HG02870 (cell line): ENCODE data around the gene MMRN1.

Experiments used
- ATAC-seq: cut with Tn5 transposase; IDR thresholded peaks from one replicate; pipeline ENCODE4 v1.9.1; 2021; ENCODE audit warnings: mild to moderate bottlenecking, moderate library complexity; ENCODE audit not compliant: unreplicated experiment

The MMRN1 gene

DNA sequence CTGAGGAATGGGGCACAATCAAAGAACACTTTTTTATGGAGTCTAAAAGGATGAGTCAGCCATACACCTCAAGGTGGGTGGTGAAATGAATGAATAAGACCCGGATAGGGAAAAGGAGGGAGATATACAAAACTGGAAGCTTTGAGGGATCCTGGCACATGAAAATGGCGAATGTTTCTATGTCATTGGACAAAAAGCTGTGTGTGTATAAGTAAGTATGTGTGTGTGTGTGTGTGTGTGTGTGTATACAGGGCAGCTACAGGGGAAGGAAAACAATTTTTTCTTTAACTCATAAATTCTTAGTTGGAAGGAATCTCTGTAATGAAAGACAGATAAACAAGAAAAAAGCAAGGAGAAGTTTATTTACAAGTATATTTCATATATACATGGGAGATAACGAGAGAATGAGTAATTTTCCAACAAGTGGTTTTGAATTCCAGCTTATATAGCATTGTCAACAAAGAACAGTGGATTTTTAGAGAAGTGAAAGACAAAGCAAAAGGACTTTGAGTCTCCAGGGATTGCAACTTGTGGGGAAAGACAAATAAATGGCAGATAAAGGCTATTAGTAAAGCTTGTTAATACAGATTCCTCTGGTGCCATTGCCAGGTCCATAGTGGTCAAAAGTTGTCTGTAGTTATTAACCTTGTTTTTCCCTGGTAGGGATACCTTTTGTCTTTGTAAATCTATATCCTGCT, 99.7 kb downstream of the MMRN1 start:
- no peak for ATAC-seq

DNA sequence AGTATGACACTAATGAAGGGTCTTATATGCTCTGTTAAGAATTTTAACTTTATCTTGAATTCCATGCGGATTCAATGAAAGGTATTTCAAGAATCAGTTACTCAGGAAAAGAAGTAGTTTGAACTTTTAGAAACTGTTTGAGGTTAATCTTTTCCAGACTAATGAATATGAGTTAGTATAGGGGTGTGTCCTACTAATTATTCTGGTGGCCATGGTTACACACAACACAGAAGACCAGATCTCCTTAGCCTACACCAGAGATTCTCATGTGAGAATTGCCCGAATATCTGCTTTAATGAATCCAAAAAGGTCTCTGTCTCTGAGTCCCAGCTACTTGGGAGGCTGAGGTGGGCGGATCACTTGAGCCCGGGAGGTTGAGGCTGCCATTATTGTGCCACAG, 100.4 kb downstream of the MMRN1 start:
- no peak for ATAC-seq

DNA sequence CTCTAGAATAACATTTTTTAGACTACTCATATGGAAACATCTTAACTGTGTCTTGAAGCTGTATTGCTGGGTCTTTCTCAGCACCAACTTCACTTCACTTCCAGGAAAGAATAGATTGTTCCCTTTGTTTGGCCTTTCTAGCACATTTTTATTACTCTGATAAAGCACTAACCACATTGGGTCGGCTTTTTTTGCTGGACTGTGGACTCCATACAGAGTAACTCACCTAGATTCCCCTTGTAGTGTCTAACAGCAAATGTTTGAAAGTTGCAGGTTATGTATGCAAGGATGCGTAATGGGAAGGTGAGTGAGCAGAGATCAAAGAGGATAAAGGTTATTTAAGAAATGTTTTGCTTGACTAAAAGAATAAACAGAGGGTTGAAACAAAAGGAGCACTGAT, 101.2 kb downstream of the MMRN1 start:
- no peak for ATAC-seq

DNA sequence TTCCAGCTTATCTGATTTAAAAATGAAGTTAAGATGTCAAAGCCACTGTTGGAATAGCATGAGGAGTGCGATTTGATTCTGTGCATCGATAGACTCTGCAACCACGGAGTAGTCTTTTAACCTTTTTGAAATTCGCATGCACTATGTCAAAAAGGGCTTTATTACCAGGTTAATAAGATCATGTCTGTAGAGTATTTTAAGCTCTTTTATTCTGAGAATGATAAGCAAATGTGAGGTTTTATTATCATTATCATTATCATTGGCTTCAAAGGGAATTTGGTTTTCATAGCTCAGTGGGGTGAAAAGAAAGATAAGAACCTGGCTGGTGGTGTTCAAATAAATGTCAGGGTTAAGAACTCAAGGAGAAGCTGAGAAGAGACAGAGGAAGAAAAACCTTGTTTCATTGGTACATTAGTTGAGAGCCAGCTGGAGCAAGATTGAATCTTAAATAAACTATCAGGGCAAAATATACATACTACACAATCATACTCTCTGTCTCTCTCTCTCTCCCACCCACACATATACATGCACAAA, 102.6 kb downstream of the MMRN1 start:
- ATAC-seq = no peak

DNA sequence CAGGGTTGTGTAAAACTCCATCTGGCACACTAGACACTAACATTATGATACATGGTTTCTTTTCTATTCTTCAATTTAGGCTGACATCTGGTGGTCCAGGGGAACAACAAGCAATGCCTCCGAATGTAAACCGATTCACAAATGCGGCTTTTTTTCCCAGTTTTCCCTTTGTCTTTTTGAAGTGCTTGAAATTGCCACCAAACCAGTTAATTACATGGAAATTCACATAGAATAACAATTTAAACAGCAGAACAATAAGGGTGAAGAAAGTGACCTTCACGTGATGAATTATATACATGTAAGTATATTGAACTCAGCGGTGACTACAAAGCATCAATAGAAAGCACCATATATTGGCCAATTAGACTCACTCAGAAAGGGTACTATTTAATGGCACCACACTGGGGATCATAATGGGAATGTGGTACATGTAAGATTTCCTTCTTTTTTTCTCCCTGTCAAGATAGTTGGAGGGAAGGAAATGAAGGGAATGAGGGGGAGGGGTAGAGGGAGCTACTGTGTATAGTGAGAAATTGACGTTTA, 103.9 kb downstream of the MMRN1 start:
- ATAC-seq = no peak

DNA sequence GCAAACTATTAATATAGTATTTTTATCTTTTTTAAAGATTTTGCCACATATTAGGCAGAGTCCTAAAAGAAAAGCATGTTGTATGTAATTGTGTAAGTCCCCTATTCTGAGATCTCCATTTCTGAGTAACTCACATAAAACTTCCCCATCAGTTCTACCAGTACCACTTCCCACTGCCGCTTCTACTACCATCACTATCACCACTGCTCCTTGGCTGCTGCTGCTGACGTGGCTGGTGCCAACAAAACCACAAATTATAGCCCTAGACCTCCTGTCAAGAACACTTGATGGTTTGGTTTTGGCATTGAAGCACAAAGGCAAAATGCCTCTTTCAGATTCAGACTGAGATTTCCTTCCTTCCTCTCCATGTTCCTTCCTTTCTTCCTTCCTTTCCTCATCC, 106.4 kb downstream of the MMRN1 start:
- ATAC-seq = no peak

DNA sequence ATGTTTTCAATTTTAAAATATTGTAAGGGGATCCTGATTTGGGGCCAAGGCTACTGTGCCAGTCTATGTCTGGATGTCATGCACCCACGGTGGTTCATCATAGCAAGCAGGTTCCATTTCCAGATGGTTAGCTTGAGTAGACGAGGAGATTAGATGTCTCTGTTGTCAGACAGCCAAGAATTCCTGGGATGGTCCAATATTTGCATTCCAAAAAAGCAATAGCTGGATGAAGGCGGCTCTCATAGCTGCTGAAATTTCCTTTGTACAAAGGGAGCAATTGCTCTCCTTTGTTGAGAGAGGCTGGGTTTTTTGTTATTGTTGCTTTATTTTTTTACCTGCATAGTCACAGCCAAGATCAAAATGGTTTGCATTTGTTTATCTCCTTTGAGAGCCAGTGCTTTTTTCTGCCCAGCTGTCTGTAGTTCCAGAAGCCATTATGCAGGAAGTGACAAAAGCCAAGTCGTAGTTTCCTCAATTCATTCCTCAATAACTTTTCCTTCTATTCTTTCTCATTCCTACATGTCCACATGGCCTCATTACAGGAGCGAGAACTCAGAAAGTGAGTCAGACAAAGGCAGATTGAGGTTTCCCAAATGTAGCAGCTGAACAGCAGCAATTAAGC, 107.9 kb downstream of the MMRN1 start:
- ATAC-seq = no peak
